ENCODE measurements around the gene SCYGR1. TPM values are rescaled to one million over a fixed set of nuclear protein-coding genes. Genes with fewer than 3 reads are reported as not detected.

SCYGR1 gene, protein sequence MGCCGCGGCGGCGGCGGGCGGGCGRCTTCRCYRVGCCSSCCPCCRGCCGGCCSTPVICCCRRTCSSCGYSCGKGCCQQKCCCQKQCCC
- total RNA-seq, result not detected in 2 replicates

DNA sequence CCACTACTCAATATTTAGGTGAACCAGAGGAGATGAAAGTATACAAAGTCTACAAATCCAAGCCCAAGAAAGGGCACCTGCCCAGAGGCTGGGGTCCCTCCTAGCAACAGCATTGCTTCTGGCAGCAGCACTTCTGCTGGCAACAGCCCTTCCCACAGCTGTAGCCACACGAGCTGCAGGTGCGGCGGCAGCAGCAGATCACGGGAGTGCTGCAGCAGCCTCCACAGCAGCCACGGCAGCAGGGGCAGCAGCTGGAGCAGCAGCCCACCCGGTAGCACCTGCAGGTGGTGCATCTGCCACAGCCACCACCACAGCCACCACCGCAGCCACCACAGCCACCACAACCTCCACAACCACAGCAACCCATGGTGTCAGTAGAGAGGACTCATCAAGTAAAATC is at the start of gene SCYGR1:
SCYGR1 (minus strand) TSS at position 367 of the 400 bp plus-strand sequence; CDS start at position 367, 0 bp downstream.

GRCh38 chr2:227379095-227379494 is 8.7 kb downstream of the SCYGR1 start, which contains the start of gene TM4SF20:
TM4SF20 (minus strand) TSS chr2:227379306; CDS start chr2:227379268, 38 bp downstream.

Other genes starting within 250 kb of the SCYGR1 start
- under 0.01 and 0.15 TPM in 2 replicates for gene COL4A4, start 223.7 kb downstream of the SCYGR1 start, total RNA-seq
- gene COL4A3, start 223.3 kb downstream of the SCYGR1 start, total RNA-seq, result under 0.01 TPM in 1 of 2 replicates, not detected in the other
- 113 and 117 TPM in 2 replicates for gene MFF, start 62.7 kb downstream of the SCYGR1 start, total RNA-seq
- not detected in 2 replicates for gene TM4SF20, start 8.6 kb downstream of the SCYGR1 start, total RNA-seq
- 38.8 and 44.9 TPM in 2 replicates for gene AGFG1, start 84.2 kb upstream of the SCYGR1 start, total RNA-seq
- gene SCYGR2, start 210.9 kb upstream of the SCYGR1 start, total RNA-seq, result not detected in 2 replicates
- gene SCYGR3, start 226.9 kb upstream of the SCYGR1 start, total RNA-seq, result not detected in 2 replicates
- gene SCYGR4, start 229.5 kb upstream of the SCYGR1 start, total RNA-seq, result not detected in 2 replicates